Measurements from ENCODE around the gene PHYKPL. TPM values are rescaled to one million over a fixed set of nuclear protein-coding genes. Genes with fewer than 3 reads are reported as not detected.

The PHYKPL gene
- total RNA-seq, 1 experiment from 2014 or later = 48.8 TPM

GRCh38 chr5:178235588-178235974 is 3.0 kb upstream of the PHYKPL start:
- Mint-ChIP-seq H3K4me3 (no peak overlapping the region), H3K27me3 (ENCODE audit: low read depth) (no peaks in the 10 kb centered on the region; the same call in 1 of the 2 replicates), H3K36me3 (ENCODE audit: insufficient read depth in 1 of 3, low read depth in 3 of 3) (peaks cover 7 to 12% (median 12%) of the 10 kb centered on the region in 3 experiments), H3K27ac (no peak overlapping the region), H3K4me1 (peaks cover 18 to 27% of the 10 kb centered on the region in 2 experiments), H3K9me3 (no peaks in the 10 kb centered on the region)
- no peaks in the 10 kb centered on the region for H3K9me3 ChIP-seq (ENCODE audit: control insufficient read depth, low read depth, low read length)
- H3K56ac ChIP-seq (ENCODE audit: insufficient read length, low read depth, low read length) = no peak overlapping the region
- no peaks in the 10 kb centered on the region for H3K27me3 ChIP-seq (ENCODE audit: insufficient read depth, low read length)
- H3T11ph ChIP-seq (ENCODE audit: low read length) = no peak overlapping the region
- H2BK12ac ChIP-seq (ENCODE audit: insufficient read length, low read depth, low read length) = no peak overlapping the region
- no peak overlapping the region for H2AFZ ChIP-seq (ENCODE audit: low read length)
- H2AK5ac ChIP-seq (ENCODE audit: insufficient read length, low read length) = no peak overlapping the region
- H4K20me1 ChIP-seq (ENCODE audit: control insufficient read depth, insufficient read depth, insufficient read length) = no peaks in the 10 kb centered on the region
- no peak overlapping the region for H2BK20ac ChIP-seq (ENCODE audit: low read depth, low read length, poor library complexity, severe bottlenecking)
- H4K91ac ChIP-seq (ENCODE audit: insufficient read length, low read depth, low read length) = no peak overlapping the region
- H3K4me2 ChIP-seq (ENCODE audit: insufficient read depth, insufficient read length, low read length) = no peak overlapping the region
- TF ChIP-seq, protein P1, sequence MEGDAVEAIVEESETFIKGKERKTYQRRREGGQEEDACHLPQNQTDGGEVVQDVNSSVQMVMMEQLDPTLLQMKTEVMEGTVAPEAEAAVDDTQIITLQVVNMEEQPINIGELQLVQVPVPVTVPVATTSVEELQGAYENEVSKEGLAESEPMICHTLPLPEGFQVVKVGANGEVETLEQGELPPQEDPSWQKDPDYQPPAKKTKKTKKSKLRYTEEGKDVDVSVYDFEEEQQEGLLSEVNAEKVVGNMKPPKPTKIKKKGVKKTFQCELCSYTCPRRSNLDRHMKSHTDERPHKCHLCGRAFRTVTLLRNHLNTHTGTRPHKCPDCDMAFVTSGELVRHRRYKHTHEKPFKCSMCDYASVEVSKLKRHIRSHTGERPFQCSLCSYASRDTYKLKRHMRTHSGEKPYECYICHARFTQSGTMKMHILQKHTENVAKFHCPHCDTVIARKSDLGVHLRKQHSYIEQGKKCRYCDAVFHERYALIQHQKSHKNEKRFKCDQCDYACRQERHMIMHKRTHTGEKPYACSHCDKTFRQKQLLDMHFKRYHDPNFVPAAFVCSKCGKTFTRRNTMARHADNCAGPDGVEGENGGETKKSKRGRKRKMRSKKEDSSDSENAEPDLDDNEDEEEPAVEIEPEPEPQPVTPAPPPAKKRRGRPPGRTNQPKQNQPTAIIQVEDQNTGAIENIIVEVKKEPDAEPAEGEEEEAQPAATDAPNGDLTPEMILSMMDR (conservative IDR thresholded peaks at IDR 0.05) = no peak
- no peaks in the 10 kb centered on the region for H3K79me1 ChIP-seq (ENCODE audit: insufficient read depth, low read depth, low read length, poor library complexity, severe bottlenecking)
- no peak overlapping the region for H3K4ac ChIP-seq (ENCODE audit: low read depth, low read length)
- H3K14ac ChIP-seq (ENCODE audit: insufficient read depth, low read length) = no peak overlapping the region
- DNase-seq = no peak
- WGBS (ENCODE audit: extremely low coverage, insufficient read length, low lambda C conversion rate) = no CpG with 5 or more reads among the region's 3 CpGs
- H3K23me2 ChIP-seq (ENCODE audit: insufficient read length, low read depth, low read length, poor library complexity, severe bottlenecking) = peaks cover 3% of the 10 kb centered on the region
- H2BK15ac ChIP-seq (ENCODE audit: low read depth, low read length) = no peak overlapping the region
- H3K9ac ChIP-seq (ENCODE audit: extremely low read depth, insufficient read length, low read length) = no peak overlapping the region
- H3K4me1 ChIP-seq (ENCODE audit: insufficient read depth, low read length) = no peaks in the 10 kb centered on the region
- H3K79me2 ChIP-seq (ENCODE audit: insufficient read depth, low read length) = peaks cover 4% of the 10 kb centered on the region; the same call in 1 of the 2 replicates
- no peak overlapping the region for H3K23ac ChIP-seq (ENCODE audit: insufficient read length, low read depth, low read length)
- no peak overlapping the region for H2BK5ac ChIP-seq (ENCODE audit: insufficient read length, low read length)
- H3K27ac ChIP-seq (ENCODE audit: insufficient read length, low read depth, low read length) = no peak overlapping the region
- H4K5ac ChIP-seq (ENCODE audit: insufficient read length, low read depth, low read length) = no peak overlapping the region
- H4K8ac ChIP-seq (replicated peaks; ENCODE audit: insufficient read length, low read depth, low read length) = no peak overlapping the region
- no peak overlapping the region for H3K18ac ChIP-seq (ENCODE audit: insufficient read length, low read depth, low read length)
- no peak overlapping the region for H2BK120ac ChIP-seq (ENCODE audit: low read depth, low read length, poor library complexity, severe bottlenecking)
